ENCODE data around the gene PEX5L.

The PEX5L gene

DNA sequence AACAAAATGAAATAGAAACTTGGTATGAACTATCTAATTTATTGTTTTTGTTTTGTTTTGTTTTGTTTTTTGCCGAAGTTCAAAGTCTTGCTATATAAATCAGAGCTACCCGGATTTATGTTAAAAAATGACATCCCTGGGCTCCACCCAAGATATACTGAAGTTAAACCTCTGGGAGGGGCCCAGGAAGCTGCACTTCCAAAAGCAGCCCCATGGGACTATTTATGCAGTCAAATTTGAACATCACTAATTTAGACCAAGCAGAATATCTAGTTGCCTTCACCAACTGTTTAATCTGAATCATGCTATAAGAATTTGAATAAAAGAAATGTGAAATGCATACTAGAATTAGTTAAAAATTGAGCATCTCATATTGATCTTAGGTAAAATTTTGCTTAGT is 32.2 kb downstream of the PEX5L start:
- DNase-seq = no peak

DNA sequence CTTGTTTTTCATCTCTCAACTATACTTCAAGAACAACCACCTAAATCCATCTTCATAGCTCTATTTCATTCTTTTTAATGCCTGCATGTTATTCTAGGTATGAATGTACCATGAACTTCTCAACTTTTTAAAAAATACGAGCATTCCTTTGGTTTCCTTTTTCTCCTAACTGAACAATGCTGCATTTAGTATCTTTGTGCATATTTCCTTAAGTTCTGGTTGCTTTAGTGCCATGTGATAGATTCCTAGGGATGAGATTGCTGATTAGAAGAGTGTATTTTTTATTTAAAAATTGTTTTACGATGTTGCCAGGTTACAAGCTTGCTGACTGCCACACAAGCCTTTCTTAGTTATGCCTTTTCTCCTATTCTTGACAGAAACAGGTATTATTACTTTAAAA is 34.7 kb downstream of the PEX5L start:
- no peak for DNase-seq

DNA sequence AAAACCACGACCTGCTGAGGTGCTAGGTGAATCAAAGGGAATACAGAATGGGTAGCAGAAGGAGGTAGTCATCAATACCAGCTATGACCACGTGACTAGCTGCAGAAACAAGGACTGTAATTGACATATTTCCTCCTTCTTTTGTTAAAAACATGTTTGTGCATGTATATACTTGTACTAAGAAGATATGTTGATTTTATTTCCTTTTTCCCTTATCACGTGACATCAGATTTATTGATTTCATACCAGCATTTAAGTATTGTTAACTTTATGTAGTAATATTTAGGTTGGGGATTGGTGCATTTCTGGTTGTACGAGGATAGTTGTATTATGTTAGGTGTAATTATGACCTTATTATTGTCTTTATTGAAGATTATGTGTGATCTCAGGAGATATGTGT is 36.2 kb downstream of the PEX5L start:
- no peak for DNase-seq

DNA sequence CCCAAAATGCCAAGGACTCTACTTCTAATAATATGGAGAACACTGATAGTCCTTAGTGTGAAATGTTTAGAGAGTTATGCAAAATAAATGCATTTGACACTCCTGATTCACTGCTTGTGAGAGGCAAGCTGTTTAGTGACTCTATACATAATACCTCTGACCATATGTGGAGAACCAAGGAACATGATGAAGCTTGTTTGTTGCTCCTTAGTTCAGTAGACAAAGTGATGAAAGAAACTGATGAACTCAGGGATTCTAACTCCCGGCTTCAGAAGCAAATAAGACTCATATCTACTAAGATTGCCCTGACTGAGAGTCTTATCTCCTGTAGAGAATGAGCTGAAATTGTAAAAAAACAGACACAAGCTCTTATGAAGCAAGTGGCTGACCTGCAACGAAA is 41.3 kb downstream of the PEX5L start:
- no peak for DNase-seq

DNA sequence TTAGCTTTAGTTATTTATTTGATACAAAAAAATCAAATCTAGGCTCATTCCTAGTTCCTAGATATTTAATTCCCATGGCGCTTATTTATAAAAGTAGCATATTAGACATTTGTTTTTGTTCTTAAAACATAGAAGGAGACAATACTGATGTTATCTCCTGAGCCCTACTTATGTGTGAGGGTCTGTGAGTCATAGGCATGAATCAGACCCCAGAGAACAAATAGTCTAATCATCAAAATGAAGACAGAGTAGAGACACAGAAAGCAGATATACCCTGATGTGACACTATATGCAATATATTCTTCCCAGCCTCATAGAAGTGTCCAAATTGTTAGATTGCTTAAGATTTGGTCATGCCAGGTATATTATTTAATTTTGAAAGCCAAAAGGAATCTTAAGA is 44.9 kb downstream of the PEX5L start:
- no peak for DNase-seq

DNA sequence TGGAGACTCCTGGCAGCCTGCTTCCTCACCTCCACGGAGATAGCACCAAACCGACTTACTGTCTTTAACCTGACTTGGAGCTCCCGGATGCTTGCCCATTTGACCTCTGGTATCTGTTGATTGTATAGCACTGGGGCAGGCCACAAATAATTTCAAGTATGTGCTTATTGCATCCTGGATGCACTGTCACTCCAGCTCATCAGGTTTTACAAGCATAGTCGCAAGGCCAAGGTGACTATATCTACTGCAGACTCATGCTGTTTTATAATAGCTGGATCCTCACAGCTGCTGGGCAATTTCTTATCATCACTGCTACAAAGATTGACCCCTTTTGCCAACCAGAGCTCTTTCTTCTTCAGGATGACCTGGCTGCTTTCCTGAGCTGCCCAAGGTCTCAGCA is 45.6 kb downstream of the PEX5L start:
- no peak for DNase-seq

DNA sequence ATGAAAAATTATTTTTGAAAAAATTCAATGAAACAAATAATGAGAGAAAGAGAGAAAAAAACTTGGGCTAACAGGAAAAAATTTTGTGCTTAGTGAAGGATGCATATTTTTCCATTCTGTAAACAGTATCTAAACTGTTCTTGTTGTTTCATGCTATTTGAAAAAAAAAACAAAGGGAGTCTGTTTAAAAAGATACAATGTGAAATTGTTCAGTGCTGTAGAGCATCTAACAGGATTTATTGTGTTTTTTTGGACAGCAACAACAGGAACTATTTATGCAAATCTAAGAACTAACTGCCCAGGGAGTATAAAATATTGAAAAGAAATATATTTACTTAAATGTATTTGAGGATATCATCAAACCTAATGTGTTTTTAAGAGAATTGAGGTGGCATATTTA is 55.1 kb downstream of the PEX5L start:
- DNase-seq = no peak

DNA sequence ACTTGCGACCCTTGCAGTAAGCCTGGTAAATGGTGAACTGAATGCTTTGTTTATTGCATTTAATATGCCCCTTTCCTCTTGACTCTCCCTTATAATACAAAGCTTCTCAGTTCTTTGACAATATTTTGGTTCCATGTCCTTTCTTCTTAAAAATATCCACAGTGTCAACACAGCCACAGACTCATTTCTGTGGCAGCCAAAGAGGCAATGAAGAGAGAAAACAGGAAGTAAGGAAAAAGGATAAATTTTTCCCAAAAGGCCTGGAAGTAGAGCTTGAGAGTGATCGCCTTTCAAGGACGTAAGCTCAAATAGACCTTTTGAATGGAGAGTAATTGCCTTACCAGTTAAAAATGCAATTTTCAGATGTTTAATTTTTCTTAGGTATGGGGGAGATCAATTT is 59.4 kb downstream of the PEX5L start:
- DNase-seq = no peak

DNA sequence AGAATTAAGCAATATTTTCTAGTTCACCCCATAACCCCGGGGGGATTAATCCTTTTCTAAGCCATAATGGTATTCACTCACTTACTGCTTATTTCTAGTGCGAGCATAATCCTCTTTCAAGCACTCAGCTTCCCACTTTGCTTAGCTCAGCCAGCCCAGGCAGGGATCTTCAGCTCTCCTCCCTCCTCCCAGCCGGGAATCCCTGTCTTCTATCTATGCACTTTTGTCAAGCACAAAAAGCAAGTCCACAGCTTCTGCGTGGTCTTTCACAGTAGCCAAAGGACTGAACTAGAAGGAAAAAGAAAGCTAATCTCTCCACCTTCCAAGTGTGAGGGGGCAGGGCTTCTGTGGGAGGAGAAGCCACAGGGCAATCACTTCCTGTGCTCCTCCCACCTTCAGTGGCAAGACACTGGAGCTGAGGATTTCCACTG is 62.8 kb downstream of the PEX5L start:
- no peak for DNase-seq

DNA sequence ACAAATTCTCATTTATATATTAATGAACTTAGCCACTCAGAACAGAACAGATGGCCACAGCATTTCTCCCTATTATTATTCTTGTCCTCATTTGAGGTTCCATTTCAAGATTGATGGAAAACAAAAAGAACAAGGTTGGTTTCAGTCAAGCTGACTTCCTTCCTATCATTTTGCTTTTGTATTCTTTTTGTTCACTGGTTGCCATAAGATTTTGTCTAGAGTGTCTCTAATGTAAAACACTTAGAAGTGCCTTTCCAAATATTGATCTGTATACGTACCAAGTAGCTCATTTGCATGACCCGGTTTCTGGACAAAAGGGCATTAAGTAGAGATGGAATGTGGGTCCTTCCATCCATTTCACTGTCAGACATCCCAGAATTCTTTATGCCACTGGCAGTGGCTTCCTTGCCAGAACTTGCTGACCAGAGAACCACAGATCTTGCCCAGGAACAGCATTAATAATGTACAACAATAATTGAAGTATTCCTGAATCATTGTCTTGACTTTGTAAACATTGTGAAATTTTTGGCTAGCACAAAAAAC is 63.8 kb downstream of the PEX5L start:
- no peak for DNase-seq

DNA sequence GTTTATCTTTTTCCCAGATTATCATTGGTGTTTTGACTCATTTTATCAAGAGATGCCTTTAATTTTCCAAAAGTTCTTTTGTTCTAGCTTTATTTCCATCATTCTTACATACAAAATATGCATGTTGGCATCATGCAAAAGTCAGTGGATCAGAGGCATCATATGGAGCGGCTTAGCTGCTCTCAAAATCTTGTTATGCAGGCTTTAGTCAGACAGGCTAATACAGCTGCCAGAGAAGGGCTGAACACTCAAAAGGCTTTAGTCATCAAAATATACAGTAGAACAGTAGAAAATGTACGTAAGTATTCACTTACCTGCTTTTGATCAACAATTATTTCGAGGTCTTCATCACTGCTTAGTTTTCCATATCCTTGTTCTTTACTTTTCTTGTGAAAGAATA is 65.5 kb downstream of the PEX5L start:
- DNase-seq = no peak

DNA sequence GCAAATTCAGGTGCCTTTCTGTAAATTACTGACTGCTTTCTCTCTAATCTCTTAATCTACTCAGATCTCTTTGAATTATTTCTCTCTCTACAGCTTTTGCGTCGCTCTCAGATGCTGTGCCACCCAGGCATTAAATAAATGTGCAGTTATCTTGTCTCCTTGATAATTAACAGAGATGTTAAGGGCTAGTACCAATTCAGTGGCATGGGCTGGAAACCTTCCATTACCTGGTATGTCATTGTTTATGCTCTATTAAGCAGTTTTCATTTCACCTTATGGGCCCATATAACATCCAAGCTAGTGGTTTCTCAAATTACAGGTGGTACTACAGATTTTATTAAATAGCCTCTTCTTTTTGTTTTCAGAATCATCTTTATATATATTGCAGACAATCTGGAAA is 66.0 kb downstream of the PEX5L start:
- no peak for DNase-seq

DNA sequence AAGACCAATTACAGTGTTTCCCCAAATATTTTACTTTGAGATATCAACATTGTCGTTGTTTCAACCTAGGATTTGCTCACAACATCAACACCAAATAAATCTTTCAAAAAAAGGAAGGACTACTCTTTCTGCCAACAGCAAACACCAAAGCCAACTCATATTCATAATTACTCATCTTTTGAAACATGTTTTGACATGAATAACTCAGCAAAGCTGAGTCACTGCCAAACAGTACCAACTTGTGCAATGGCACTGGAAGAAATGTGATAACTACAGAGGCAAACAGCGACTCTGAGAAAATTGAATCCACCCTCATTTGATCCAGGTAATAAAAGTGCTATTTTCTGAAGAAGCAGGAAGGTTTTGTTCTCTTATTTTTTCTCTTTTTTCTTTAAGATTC is 67.2 kb downstream of the PEX5L start:
- DNase-seq = no peak

DNA sequence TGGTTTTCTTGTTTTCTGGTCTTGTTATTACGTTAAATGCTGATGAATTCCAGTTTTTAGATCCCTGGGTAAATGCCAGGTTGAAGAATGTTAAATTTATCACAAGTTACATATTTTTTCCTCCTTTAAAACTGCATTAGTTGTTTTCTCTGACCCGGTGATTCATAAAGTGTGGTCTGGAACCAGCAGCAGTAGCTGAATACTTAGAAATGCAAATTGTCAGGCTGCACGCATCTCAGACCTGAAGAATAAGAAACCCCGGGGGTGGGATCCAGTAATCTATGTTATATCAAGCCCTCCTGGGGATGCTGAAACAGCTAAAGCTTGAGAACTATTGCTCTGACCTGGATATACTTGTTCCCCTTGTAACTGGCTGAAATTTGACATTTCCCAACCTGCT is 69.1 kb downstream of the PEX5L start:
- DNase-seq = no peak

DNA sequence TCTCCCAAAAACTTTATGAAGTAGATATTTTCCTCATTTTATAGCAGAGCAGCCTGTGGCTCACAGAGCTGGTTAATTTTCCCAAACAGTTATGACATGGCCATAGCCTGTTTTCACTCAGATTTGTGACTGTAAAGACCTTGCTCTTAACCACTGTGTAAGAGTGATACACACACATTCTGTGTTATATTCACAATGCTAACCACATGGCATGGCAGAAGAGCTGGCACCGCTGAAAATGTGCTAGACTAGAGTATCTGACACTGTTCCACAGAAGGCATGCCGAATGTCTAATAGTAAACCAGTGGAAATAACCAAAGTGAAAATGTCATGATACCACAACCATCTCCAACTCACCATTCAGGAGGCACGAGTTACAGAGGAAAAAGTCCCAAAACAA is 71.8 kb downstream of the PEX5L start:
- DNase-seq = no peak

DNA sequence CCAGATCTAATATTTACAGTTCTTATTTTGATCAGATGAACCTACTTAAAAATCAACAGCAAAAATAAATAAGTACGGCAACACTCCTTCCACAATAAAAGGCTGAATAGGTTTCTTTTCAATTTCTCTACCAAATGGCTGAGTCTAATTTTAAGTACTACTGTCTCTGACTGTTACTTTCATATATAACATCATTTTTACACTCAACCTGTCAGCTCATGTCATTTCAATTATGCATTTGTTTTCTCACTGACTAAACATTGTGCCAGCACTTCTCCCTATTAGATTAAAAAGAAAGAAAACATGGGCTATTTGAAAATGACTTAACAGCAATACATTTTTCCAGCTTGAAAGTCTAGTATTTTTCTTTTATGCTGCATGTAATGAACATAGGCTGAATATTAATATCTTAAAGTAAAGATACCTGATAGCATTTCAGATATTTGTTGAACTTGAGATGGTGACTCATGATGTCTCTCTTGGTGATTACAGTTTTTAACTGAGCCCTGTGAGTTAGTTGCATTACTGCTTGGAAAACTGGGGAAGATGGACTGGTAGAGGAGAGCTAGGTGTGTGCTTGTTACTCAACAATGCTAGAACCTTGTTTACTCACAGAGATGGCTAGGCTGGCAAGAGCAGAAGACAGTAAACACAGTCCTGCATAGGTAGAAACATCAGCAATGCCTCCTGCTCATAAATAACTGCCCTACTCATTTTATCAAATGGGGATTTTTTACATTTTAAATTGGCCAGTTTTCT is 73.9 kb downstream of the PEX5L start:
- DNase-seq = no peak

DNA sequence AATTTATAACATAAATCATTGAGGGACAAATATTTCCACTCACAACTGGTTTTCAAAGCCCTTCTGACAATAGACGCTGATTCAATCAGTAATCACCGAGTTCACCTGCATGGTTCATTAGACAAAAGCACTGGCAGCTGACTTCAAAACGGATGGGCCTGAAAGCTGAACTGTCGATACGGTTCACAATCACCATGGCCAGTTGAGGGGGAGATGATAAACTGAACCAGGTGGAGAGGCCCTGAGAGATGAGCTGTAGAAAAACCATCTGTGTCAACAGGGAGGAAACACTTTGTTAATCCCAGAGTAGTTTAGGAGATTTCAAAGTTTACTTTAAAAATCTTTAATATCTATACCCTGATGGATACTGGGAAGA is 75.0 kb downstream of the PEX5L start:
- peak; percentile 20 for DNase-seq

DNA sequence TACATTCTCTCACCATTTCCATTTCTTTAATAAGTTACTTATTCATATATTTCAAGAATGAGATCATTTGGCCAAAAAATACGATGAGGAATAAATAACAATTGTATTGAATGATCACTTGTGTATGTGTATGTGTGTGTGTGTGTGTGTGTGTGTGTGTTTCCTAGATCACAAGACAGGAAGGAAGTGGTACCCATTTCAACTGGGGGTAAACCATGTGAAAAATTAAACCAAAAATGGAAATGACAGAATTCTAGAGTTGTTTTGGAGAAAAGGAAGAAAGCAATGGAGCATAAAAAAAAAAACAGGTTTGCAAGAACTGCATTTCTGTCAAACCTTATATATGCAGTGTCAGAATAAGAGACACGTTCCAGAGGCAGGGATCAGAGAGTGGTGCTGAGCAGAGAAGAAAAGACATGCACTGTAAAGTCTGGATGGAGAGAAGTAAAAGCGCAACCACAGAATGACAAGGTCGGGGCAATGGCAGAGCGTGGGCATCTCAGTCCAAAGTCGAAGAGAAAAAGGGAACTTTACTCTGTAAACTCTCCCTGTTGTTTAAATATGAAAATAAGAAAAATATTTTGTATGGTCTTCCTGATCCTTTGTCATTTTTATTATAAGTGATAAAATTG is 75.5 kb downstream of the PEX5L start:
- DNase-seq = peak; percentile 14

DNA sequence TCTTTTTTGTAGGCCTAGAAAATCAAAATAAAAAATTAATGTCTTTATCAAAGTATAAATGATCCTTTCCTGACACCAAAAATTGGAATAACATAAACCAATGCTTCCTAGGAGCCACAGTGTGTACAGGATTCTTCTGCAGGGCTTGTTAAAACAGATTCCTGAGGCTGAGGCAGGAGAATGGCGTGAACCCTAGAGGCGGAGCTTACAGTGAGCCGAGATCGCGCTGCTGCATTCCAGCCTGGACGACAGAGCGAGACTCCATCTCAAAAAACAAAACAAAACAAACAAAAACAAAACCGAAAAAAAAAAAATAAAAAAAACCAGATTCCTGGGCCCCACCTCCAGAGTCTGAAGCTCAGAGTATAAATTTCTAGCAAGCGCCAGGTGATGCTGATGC is 78.0 kb downstream of the PEX5L start:
- DNase-seq = no peak

DNA sequence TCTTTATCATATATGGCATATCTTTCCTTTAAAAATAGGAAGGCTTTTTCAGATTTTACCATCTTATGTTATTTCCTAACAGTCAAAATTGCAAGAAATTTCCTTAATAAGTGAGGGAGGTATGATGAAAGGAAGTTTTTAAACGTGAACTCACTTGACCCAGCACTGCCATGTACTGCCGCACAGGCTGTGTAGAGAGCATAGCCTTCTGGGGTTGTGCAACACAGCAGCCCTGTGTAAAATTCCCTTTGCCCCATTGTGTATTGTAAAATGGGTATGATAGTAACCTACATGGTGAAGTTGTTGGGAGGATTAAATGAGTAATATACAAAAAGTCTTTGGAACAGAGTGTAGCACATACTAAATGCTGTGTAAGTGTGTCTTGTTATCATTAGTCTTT is 78.6 kb downstream of the PEX5L start:
- no peak for DNase-seq

DNA sequence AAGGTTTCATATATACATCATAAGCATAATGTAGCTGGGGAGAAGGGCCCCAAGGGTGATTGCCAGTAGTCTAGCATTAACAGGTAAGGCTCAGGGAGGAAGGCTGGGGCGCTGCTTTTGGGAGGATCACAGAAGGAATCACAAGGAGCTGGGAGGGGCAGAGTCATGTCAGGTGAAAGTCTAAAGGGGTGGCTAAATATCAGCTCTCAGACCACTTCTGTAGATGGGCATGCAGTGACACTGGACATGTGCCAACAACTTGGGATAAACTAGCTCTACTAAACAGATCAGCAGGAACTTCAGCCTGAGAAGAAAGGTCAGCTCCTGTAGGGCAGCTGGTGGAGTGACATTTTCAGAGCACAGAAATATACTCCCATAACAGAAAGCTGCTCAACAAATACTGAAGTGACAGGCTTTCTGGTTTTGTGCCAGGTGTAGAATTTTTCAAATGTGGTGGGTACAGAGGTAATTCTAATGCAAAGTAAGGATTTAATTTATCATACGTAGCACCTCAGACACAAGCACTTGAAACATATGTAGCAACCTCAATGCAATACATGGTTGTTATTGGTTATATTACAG is 79.4 kb downstream of the PEX5L start:
- DNase-seq = no peak

DNA sequence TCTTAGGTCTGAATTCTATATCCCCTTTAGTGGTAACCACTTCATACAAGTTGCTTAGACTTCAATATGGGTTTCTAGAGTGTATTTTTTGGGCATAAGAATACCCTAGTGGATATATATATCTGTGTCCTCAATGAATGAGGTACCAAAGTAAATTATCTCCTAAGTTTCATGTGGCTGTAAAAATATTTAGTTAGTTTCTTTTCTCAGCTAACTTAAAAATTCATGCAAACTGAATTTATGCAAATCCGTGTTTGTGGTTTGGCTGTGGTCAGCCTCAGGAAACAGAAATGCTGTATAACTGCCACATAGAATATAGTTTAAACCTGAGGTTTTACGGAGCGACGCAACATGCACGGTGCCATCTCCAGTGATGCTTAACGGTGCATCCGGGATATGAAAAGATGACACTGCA is 80.3 kb downstream of the PEX5L start:
- no peak for DNase-seq

DNA sequence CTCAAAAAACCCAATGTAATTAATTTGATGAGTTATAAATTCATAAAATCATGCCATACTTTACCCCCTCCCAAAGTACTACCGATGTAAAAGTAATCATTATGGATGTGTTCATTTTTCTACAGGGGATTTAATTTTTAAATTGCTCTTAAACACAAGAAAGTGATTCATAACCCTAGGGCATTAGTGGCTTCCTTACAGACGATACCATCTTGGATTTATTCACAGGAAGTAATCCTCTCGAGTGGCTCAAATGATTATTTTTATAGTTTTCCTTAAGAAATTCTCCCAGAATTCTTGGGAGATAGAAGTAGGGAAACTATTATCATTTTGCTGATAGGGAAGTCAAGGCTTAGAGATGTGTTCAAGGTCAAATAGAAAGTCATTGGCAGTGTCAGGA is 80.9 kb downstream of the PEX5L start:
- no peak for DNase-seq

DNA sequence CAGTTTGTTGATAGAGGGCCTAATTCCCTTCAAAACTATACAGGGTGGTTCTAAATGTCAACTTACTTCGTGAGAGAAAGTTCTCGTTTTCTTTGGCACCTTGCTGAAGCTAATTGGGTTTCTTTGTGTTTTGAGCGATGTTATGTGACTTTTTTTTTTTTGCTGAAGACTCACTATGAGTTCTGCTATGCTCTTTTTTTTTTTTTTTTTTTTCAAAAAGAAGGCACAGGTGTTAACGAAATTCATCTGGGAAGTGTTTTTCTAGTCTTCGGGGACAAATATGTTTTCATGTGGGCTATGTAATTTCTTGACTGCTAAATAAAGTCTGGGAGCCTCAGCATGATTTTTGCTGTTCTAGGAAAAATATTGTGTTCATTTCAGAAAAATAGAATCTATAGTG is 81.5 kb downstream of the PEX5L start:
- no peak for DNase-seq

Measured in kidney glomerular epithelial cell (primary cell).